GM12891 (cell line): Measurements from ENCODE around the gene PSMD6.

Experiments
- DNase-seq: peaks from one replicate; pipeline ENCODE4 v3.0.0; 2011; ENCODE audit warnings: low spot score; ENCODE audit not compliant: insufficient read length
- FAIRE-seq: peaks from 2 replicates; lab custom pipeline; 2011; peaks lifted over from hg19 to GRCh38; lab: Jason Lieb, UNC
- PAX5 ChIP-seq: IDR thresholded peaks from 2 replicates; pipeline ENCODE4 v1.6.1; 2011; ENCODE audit warnings: low read length, moderate library complexity, mild to moderate bottlenecking; ENCODE audit not compliant: insufficient read depth, severe bottlenecking
- POLR2A ChIP-seq: IDR thresholded peaks from 2 replicates; pipeline ENCODE4 v1.6.1; 2011; ENCODE audit warnings: low read depth, low read length, control low read depth
- POLR2AphosphoS5 ChIP-seq: IDR thresholded peaks from 2 replicates; pipeline ENCODE4 v1.6.1; 2011; ENCODE audit warnings: low read depth, low read length, control low read depth
- POU2F2 ChIP-seq: IDR thresholded peaks from 2 replicates; pipeline ENCODE4 v1.6.1; 2011; ENCODE audit warnings: low read depth, mild to moderate bottlenecking, control low read depth, low read length, moderate library complexity
- SPI1 ChIP-seq: IDR thresholded peaks from 2 replicates; pipeline ENCODE4 v1.6.1; 2011; ENCODE audit warnings: low read depth, low read length, control low read depth
- TAF1 ChIP-seq: IDR thresholded peaks from 2 replicates; pipeline ENCODE4 v1.6.1; 2011; ENCODE audit warnings: low read depth, low read length, control low read depth

The PSMD6 gene

DNA sequence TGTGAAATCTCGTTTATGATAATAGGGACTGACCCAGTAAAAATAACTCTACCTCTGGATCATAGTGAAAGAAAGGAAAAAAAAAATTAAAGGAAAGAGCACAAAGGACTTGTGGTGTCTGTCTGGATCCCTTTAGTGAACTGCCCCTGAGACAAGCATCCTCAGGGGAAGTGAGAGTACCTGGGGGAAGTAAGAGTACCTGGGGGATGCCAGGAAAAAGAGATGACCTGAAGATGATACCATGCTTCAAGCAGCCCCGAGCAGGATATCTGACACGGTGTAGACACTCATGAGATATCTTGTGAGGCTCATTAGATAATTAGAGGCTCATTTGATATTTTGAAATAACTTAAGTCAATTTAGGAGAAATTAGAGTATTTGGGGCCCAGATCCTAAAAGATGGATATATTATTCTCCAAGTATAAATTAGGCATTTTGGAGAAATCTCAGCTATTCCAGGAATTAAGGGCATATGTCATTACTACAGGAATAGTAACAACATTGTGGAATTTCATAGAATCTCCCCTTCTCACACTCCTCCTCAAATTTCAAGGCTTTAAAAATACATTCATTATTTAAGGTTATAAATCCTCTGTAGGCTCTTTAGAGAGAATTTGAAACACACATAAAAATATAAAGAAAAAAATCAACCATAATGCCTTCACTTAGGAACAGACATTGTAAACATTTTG is 36.3 kb upstream of the PSMD6 start:
- no peak for DNase-seq
- TF ChIP-seq POLR2A = no peak
- no peak for TF ChIP-seq POLR2AphosphoS5
- no peak for TF ChIP-seq PAX5
- no peak for TF ChIP-seq TAF1
- TF ChIP-seq POU2F2 = no peak
- no peak for TF ChIP-seq SPI1
- no peak for FAIRE-seq

DNA sequence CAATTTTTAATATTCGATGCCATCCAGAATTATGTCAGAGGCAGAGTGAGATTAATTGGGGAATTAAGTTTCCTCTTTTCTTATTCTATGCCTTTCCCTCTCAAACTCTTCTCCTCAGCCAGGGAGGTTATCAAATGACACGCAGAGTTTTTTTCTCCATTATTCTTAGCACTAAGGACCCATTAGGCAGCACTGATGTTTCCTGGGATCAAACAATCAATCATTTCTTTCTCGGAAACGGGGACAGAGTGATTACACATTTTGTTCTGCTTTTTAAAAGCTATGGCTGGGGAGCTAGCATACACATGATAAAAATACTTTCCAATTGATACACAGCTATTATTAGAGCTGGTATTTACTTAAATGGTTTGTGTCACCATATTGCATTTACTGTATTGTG is 35.3 kb upstream of the PSMD6 start:
- DNase-seq (no peak), FAIRE-seq (no peak)
- TF ChIP-seq SPI1 (no peak), TAF1 (no peak), POU2F2 (no peak), POLR2A (no peak), PAX5 (no peak), POLR2AphosphoS5 (no peak)

DNA sequence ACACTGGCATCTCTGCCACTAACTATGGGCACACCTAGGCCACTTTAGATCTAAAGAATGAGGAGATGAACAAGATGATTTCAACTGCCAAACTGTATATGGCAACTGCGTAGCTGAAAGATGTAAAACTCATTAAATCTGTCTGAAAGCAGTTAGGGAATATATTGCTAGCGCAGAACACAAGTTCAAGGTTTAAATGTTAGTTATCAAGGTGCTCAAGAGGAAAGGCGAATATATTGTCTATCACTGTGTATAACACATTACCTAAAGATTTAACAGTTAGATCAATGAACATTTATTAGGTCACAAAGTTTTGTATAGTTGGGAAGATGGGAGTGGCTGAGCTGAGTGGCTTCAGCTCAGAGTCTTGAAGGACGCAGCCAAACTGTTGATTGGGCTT is 33.9 kb upstream of the PSMD6 start:
- TF ChIP-seq POU2F2 (no peak), PAX5 (no peak), POLR2A (no peak), POLR2AphosphoS5 (no peak), SPI1 (no peak), TAF1 (no peak)
- no peak for FAIRE-seq
- DNase-seq = no peak

DNA sequence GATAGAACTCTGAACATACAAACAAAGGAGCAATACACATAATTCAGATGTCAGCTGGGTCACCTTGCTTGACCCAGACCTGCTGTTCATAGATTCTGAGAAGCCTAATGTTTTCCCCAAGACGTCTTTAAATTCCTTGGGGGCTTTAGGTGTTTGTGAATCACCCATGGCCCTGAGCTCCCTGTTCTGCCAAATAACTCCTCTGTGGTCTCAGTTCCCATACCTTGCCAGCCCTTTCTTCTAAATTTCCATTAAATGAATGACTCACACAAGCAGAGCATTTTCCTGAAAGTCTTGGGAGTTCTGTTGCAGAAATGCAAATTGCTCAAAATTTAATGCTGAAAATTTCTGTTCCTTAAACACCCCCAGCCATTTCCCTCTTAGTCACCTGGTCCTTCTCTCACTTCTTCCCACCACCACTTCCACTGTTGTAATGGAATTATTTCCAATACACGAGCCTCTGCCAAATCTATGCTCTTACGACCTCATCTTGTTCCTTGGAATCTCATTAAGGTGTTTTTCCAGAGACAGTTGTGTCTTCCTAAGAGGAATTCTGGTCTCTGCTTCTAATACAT is 33.4 kb upstream of the PSMD6 start:
- TF ChIP-seq SPI1 = no peak
- no peak for TF ChIP-seq POLR2A
- TF ChIP-seq TAF1 = no peak
- no peak for TF ChIP-seq PAX5
- no peak for TF ChIP-seq POU2F2
- no peak for TF ChIP-seq POLR2AphosphoS5
- no peak for DNase-seq
- FAIRE-seq = no peak

DNA sequence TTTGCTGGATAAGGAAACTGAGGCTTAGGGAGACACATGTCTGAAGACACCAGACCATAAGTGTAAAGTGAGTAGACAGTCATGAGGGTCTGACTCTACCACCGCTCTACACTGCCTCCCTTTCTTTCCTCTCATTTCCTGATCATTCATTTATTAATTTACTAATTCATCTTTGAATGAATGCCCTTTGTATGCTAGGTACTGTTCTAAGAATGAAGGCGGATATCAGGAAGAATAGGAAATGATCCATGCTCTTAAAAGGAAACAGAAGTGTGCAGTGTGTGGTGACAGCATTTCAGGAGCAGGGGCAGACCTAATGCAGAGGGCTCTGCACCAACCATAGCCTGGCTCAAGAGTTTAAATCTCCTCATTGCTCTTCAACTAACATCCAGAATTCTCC is 31.8 kb upstream of the PSMD6 start:
- no peak for FAIRE-seq
- no peak for TF ChIP-seq POLR2AphosphoS5
- TF ChIP-seq POLR2A = no peak
- no peak for TF ChIP-seq SPI1
- DNase-seq = no peak

DNA sequence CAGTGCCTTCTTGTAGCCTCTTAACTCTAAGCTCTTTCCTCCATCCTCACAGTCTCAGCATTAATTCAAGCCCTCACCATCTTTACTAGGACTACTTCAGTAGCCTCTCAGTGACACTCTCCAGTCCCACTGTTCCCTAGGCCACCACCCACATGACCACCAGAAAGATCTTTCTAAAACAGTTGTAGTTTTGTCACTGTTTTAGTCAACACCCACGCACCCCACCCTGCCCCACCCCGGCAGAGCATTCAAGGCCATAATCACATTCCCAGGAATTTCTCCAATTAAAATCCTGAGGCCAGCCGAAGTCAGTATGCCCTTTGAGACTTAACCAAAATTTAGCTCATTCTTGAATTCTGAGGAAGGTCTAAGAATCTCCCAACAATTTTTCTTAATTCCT is 31.2 kb upstream of the PSMD6 start:
- DNase-seq (no peak), FAIRE-seq (no peak)
- TF ChIP-seq POLR2A (no peak), POU2F2 (no peak), SPI1 (no peak), TAF1 (no peak), POLR2AphosphoS5 (no peak), PAX5 (no peak)

DNA sequence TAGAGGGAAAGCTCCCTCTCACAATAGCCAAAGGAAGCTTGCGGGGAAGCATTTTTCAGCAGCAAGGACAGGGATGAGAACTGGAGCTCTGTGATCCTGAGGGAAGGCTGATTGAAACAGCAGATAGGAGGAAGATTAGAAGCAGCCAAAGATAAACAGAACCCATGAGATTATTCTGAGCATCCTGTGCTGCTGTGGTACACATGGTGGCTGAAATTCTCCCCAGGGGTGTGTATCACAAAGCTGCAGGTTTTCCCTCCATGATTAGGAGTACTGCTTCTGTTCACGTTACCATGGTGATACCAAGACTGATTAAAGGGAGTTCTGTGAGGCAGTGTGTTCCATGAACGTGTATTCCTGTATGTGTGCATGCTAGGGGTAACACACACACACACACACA is 30.3 kb upstream of the PSMD6 start:
- no peak for TF ChIP-seq POLR2AphosphoS5
- no peak for TF ChIP-seq SPI1
- TF ChIP-seq POU2F2 = no peak
- no peak for TF ChIP-seq TAF1
- no peak for TF ChIP-seq POLR2A
- TF ChIP-seq PAX5 = no peak
- FAIRE-seq = no peak
- no peak for DNase-seq

DNA sequence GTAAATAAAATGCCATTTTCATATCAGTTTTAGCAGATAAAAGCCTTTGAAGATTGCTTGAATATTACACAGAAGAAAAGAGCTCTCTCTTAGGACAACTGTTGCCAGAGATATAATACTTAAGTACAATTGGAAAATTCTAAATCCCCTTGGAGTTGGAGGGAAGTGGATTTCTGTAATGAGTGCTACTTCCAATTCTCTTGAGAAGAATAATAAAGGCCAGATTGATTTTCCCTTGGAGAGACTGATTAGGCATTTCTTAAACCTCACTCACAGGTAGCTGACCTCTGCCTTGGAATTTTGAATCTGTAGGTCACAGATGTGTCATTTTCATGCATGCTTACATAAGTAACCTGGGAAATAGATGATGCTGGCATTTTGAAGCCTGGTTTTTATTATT is 29.8 kb upstream of the PSMD6 start:
- no peak for FAIRE-seq
- no peak for DNase-seq
- no peak for TF ChIP-seq POU2F2
- TF ChIP-seq POLR2A = no peak
- TF ChIP-seq TAF1 = no peak
- no peak for TF ChIP-seq SPI1
- TF ChIP-seq POLR2AphosphoS5 = no peak

DNA sequence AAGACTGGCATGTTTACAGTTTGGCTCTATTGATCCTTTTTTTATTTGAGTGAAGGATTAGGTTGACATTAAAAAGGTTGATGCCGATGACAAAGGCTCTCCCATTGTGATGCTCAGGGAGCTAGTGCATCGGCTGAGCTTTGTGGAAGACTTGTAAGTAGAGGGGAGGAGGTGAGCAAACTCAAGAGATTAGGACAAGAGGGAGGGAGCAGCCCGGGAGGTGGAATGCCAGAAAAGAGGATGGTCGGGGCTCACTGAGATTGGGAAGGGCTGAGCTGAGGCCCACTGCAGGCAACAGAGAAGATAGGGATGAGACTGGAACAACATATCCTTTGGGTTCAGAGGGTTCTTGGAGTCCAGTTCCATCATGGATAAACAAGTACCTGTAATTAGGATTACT is 26.5 kb upstream of the PSMD6 start:
- no peak for DNase-seq
- FAIRE-seq = no peak
- TF ChIP-seq SPI1 (no peak), POLR2A (no peak), PAX5 (no peak), POU2F2 (no peak), POLR2AphosphoS5 (no peak), TAF1 (no peak)
